GM10266 (cell line): ENCODE measurements around the gene EGR1.
"Not testable (repeated sequence)": the region's sequence is repeated elsewhere in the genome, so short reads cannot be mapped to it uniquely, and the experiment has no call there.

Experiments
- DNase-seq: peaks from one replicate; pipeline ENCODE4 v3.0.0; 2012; ENCODE audit errors: extremely low spot score
- TF ChIP-seq, protein P1 (sequence below): IDR thresholded peaks from 2 replicates; pipeline ENCODE4 v1.5.1; 2012; ENCODE audit warnings: mild to moderate bottlenecking, low read depth; ENCODE audit not compliant: control insufficient read depth, insufficient read depth; ENCODE audit errors: missing control alignments

Gene EGR1

GRCh38 chr5:138502521-138502920 lies 37.2 kb downstream of the EGR1 start:
- TF ChIP-seq, protein P1, sequence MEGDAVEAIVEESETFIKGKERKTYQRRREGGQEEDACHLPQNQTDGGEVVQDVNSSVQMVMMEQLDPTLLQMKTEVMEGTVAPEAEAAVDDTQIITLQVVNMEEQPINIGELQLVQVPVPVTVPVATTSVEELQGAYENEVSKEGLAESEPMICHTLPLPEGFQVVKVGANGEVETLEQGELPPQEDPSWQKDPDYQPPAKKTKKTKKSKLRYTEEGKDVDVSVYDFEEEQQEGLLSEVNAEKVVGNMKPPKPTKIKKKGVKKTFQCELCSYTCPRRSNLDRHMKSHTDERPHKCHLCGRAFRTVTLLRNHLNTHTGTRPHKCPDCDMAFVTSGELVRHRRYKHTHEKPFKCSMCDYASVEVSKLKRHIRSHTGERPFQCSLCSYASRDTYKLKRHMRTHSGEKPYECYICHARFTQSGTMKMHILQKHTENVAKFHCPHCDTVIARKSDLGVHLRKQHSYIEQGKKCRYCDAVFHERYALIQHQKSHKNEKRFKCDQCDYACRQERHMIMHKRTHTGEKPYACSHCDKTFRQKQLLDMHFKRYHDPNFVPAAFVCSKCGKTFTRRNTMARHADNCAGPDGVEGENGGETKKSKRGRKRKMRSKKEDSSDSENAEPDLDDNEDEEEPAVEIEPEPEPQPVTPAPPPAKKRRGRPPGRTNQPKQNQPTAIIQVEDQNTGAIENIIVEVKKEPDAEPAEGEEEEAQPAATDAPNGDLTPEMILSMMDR, result no peak

DNA sequence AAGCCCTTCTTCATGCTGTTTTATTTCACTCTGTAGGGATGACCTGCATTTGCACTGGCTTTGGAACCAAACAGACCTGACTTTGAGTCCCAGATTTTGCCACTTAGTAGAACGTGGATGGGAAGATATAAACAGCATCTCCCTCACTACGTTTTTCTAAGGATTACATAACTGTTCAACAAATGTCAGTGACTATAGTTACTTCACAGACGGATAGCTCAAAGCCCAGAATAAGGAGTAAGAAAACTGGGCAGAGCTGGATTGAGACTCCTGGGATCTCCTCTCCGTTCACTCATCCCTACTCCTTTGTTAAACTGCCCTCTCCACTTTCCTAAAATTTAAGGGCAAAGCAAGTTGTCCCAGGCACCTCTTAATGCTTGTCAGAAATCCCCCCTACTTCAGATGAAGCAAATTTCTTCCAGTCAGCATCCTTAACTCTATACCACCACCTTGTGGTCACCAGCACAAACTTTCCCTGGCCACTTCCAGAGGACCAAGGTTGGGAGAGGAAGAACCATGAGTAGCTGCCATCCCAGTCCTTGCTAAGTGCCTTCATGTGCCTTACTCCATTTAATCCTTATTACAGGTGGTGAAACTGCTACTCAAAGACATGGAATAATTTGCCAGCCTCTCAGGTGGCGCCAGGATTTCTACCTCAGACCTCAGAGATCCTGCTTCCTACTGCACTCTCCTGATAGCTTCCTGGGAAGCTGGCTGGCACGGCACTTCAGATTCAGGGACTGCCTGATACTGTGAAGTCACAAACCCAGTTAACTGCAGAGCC lies 38.4 kb downstream of the EGR1 start:
- DNase-seq, result peak; percentile 68
- TF ChIP-seq, protein P1, result peak; percentile 72

More at GRCh38 chr5:138502521-138502920, 37.2 kb downstream of the EGR1 start:
- DNase-seq, result no peak

GRCh38 chr5:138504799-138505198 lies 39.5 kb downstream of the EGR1 start:
- no peak for DNase-seq
- TF ChIP-seq, protein P1, result no peak

GRCh38 chr5:138506370-138507306 lies 41.4 kb downstream of the EGR1 start:
- TF ChIP-seq, protein P1, result no peak

DNA sequence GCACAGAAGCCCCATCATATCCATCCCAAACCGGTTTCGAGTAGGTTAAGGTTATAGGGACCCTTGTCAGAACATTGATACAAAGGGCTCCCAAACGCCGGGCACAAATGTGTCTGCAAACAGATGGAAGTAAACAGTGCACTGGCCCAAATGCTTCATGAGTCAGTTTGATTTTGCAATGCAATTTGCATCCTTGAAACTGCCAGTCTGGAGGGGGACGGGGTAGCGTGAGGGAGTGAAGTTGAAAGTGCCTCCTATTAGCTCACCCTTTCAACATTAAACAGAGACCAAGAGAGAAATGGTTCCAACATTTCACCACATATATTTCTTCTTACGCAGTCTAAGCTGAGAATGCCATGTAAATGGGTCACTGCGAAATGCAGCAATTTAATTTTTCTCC lies 42.2 kb downstream of the EGR1 start:
- DNase-seq, result not testable (repeated sequence)

More at GRCh38 chr5:138506370-138507306, 41.4 kb downstream of the EGR1 start:
- no peak for DNase-seq

DNA sequence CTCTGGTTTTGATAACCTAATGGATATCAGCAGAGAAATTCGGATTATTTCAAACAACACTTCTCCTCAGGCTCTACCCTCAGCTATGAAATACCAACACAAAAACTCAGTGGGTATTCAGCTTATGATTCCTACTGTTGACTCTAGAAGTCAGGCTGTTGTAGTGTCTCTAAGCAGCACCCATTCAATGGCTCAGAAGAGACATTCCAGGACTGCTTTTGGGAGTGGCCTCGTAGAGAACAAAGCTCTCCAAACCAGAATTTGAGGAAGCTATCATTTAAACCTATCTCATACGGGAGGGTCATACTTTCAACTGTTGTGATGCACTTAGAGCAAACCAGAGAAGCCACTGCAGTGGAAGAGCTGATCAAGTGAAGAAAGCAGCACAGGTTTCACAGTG lies 43.7 kb downstream of the EGR1 start:
- TF ChIP-seq, protein P1, result no peak
- no peak for DNase-seq

DNA sequence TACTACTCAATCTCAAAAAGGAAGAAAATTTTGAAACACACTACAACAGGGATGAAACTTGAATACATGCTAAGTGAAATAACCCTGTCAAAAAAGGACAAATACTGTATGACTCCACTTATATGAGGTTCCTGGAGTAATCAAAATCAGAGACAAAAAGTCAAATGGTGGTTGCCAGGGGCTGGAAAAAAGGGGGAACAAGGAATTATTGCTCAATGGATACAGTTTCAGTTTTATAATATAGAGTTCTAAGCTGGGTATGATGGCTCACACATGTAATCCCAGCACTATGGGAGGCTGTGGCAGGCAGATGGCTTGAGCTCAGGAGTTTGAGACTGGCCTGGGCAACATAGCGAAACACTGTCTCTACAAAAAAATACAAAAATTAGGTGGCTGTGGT lies 48.7 kb downstream of the EGR1 start:
- no peak for DNase-seq
- TF ChIP-seq, protein P1, result no peak
